GM23248 (cell line): Measurements from ENCODE around the gene PLCB1. TPM values are rescaled to one million over a fixed set of nuclear protein-coding genes. Genes with fewer than 3 reads are reported as not detected.
A peak's percentile ranks its signal among the peaks of the same experiment; 100 is the strongest.

Source experiments
- DNase-seq: peaks from one replicate; pipeline ENCODE4 v3.0.0-alpha.2; 2015
- H2AFZ ChIP-seq: fragments of 200-600 bp; sonication (generic); 2 replicates; pipeline ENCODE4 v1.6.1; 2016; ENCODE audit warnings: antibody characterized with exemption
- H3F3A ChIP-seq: fragments of 200-600 bp; sonication (generic); 2 replicates; pipeline ENCODE4 v1.6.1; 2016; ENCODE audit warnings: mild to moderate bottlenecking, antibody characterized with exemption, mixed run types; ENCODE audit not compliant: insufficient read depth
- H3K27ac ChIP-seq: fragments of 200-600 bp; sonication (generic); 2 replicates; pipeline ENCODE4 v1.5.1; 2016; ENCODE audit warnings: mild to moderate bottlenecking
- H3K27me3 ChIP-seq: fragments of 200-600 bp; sonication (generic); replicated peaks from 2 replicates; pipeline ENCODE4 v1.6.1; 2016; ENCODE audit warnings: mild to moderate bottlenecking; ENCODE audit not compliant: insufficient read depth
- H3K36me3 ChIP-seq: fragments of 200-600 bp; sonication (generic); 2 replicates; pipeline ENCODE4 v1.6.1; 2016; ENCODE audit warnings: low read depth, mild to moderate bottlenecking
- H3K4me1 ChIP-seq: fragments of 200-600 bp; sonication (generic); 2 replicates; pipeline ENCODE4 v1.6.1; 2016; ENCODE audit warnings: mild to moderate bottlenecking; ENCODE audit not compliant: insufficient read depth
- H3K4me2 ChIP-seq: fragments of 200-600 bp; sonication (generic); one replicate; pipeline ENCODE4 v1.6.1; 2016; ENCODE audit warnings: mild to moderate bottlenecking; ENCODE audit not compliant: unreplicated experiment
- H3K4me3 ChIP-seq: fragments of 200-600 bp; sonication (generic); 2 replicates; pipeline ENCODE4 v1.5.1; 2016; ENCODE audit warnings: mild to moderate bottlenecking
- H3K79me2 ChIP-seq: fragments of 200-600 bp; sonication (generic); 2 replicates; pipeline ENCODE4 v1.6.1; 2016; ENCODE audit warnings: mild to moderate bottlenecking; ENCODE audit not compliant: insufficient read depth
- H3K9ac ChIP-seq: fragments of 200-600 bp; sonication (generic); 2 replicates; pipeline ENCODE4 v1.6.1; 2016; ENCODE audit warnings: mild to moderate bottlenecking
- H3K9me2 ChIP-seq: fragments of 200-600 bp; sonication (generic); 2 replicates; pipeline ENCODE4 v1.6.1; 2016; ENCODE audit warnings: mixed run types, mild to moderate bottlenecking, moderate library complexity; ENCODE audit not compliant: insufficient read depth
- H3K9me3 ChIP-seq: fragments of 200-600 bp; sonication (generic); one replicate; pipeline ENCODE4 v1.6.1; 2017; ENCODE audit warnings: low read depth
- H4K20me1 ChIP-seq: fragments of 200-600 bp; sonication (generic); 2 replicates; pipeline ENCODE4 v1.6.0; 2016; ENCODE audit not compliant: insufficient read depth
- EZH2 ChIP-seq: fragments of 200-600 bp; sonication (generic); IDR thresholded peaks from 2 replicates; pipeline ENCODE4 v1.6.1; 2018; ENCODE audit warnings: antibody characterized with exemption, mild to moderate bottlenecking; ENCODE audit not compliant: insufficient read depth, poor library complexity, severe bottlenecking
- EZH2phosphoT487 ChIP-seq: fragments of 200-600 bp; sonication (generic); IDR thresholded peaks from 2 replicates; pipeline ENCODE4 v1.6.1; 2018; ENCODE audit warnings: antibody characterized with exemption, moderate library complexity, mild to moderate bottlenecking, low read depth; ENCODE audit not compliant: insufficient read depth
- WGBS, 2 experiments: methylation state at CpG; one replicate each; pipeline ENCODE4 v1.1.6; 2015 to 2017; ENCODE audit warnings: low lambda C conversion rate in 2 of 2, low coverage in 1 of 2; ENCODE audit errors: missing lambda C conversion rate in 2 of 2; 5-methylcytosine and 5-hydroxymethylcytosine counted together
- in situ Hi-C: fragments of 300-500 bp; cut with MboI; formaldehyde crosslinking; loops from 2 replicates; pipeline ENCODE4 v1.15.0; 2020
- polyA plus RNA-seq: library from polyadenylated mRNA; unstranded; fragments of >200 nt; fragmentation: Nextera tagmentation; extraction: Ambion mirVana; gene quantifications from 2 replicates; pipeline ENCODE4 v1.2.1, GENCODE V29; 2016
- total RNA-seq: library from RNA; depleted of rRNA; stranded (reverse); fragments of >200 nt; shearing (Covaris generic); gene quantifications from 2 replicates; pipeline ENCODE4 v1.2.3, GENCODE V29; 2014

Gene PLCB1
- total and polyA plus RNA-seq, 2 experiments from 2014 or later = 3.7 to 12.8 TPM

GRCh38 chr20:8865636-8866035 is 733.6 kb downstream of the PLCB1 start:
- H3K4me3 ChIP-seq = no peak overlapping the region
- TF ChIP-seq EZH2phosphoT487 = no peak
- no peak for TF ChIP-seq EZH2
- no peak overlapping the region for H2AFZ ChIP-seq
- no peak overlapping the region for H3K9ac ChIP-seq
- H3K36me3 ChIP-seq = no peaks in the 10 kb centered on the region
- no peak overlapping the region for H3K27ac ChIP-seq
- in situ Hi-C loops = no loop called here
- H4K20me1 ChIP-seq = no peaks in the 10 kb centered on the region
- no peaks in the 10 kb centered on the region for H3K79me2 ChIP-seq
- H3K9me2 ChIP-seq = no peaks in the 10 kb centered on the region
- H3F3A ChIP-seq = no peaks in the 10 kb centered on the region
- peaks cover 4% of the 10 kb centered on the region for H3K4me1 ChIP-seq
- no peaks in the 10 kb centered on the region for H3K9me3 ChIP-seq
- no peaks in the 10 kb centered on the region for H3K27me3 ChIP-seq
- 90 to 95% methylated on average over 3 of the region's 3 CpGs for WGBS, 2 experiments
- DNase-seq = no peak
- no peak overlapping the region for H3K4me2 ChIP-seq

- Histone ChIP-seq H4K20me1 (no peaks in the 10 kb centered on the region), H3K27me3 (no peaks in the 10 kb centered on the region), H2AFZ (no peak overlapping the region), H3K4me1 (no peaks in the 10 kb centered on the region), H3K9me3 (no peaks in the 10 kb centered on the region), H3K4me3 (no peak overlapping the region), H3F3A (no peaks in the 10 kb centered on the region), H3K9ac (no peak overlapping the region), H3K27ac (no peak overlapping the region), H3K79me2 (no peaks in the 10 kb centered on the region), H3K4me2 (no peak overlapping the region), H3K36me3 (no peaks in the 10 kb centered on the region), H3K9me2 (no peaks in the 10 kb centered on the region)
- in situ Hi-C loops = no loop called here
- WGBS, 2 experiments = 84 to 85% methylated on average over 7 of the region's 7 CpGs
- no peak for DNase-seq
- TF ChIP-seq EZH2phosphoT487 = no peak
- TF ChIP-seq EZH2 = no peak
Measured at GRCh38 chr20:8867038-8867740, 735.1 kb downstream of the PLCB1 start.

- H2AFZ ChIP-seq = no peak overlapping the region
- no peaks in the 10 kb centered on the region for H3K79me2 ChIP-seq
- no peak overlapping the region for H3K27ac ChIP-seq
- in situ Hi-C loops = no loop called here
- no peaks in the 10 kb centered on the region for H4K20me1 ChIP-seq
- H3K4me1 ChIP-seq = no peaks in the 10 kb centered on the region
- H3K4me3 ChIP-seq = no peak overlapping the region
- TF ChIP-seq EZH2 = no peak
- TF ChIP-seq EZH2phosphoT487 = no peak
- H3K9me3 ChIP-seq = no peaks in the 10 kb centered on the region
- no peaks in the 10 kb centered on the region for H3K36me3 ChIP-seq
- no peak for DNase-seq
- no peaks in the 10 kb centered on the region for H3K27me3 ChIP-seq
- no peak overlapping the region for H3K4me2 ChIP-seq
- no peak overlapping the region for H3K9ac ChIP-seq
- no peaks in the 10 kb centered on the region for H3K9me2 ChIP-seq
- 79 to 83% methylated on average over 1 of the region's 1 CpG for WGBS, 2 experiments
- H3F3A ChIP-seq = no peaks in the 10 kb centered on the region
Measured at GRCh38 chr20:8870652-8871051, 738.6 kb downstream of the PLCB1 start.

GRCh38 chr20:8874437-8874836 is 742.4 kb downstream of the PLCB1 start:
- TF ChIP-seq EZH2phosphoT487 (no peak), EZH2 (no peak)
- Histone ChIP-seq H3K27ac (no peak overlapping the region), H3K9me2 (no peaks in the 10 kb centered on the region), H3K79me2 (no peaks in the 10 kb centered on the region), H3F3A (no peaks in the 10 kb centered on the region), H3K9me3 (no peaks in the 10 kb centered on the region), H4K20me1 (no peaks in the 10 kb centered on the region), H3K27me3 (no peaks in the 10 kb centered on the region), H3K4me3 (no peak overlapping the region), H3K4me2 (no peak overlapping the region), H3K4me1 (no peaks in the 10 kb centered on the region), H2AFZ (no peak overlapping the region), H3K36me3 (no peaks in the 10 kb centered on the region), H3K9ac (no peak overlapping the region)
- in situ Hi-C loops = no loop called here
- DNase-seq = no peak
- 86% methylated on average over 1 of the region's 1 CpG for WGBS, 2 experiments

GRCh38 chr20:8875586-8875985 is 743.5 kb downstream of the PLCB1 start:
- Histone ChIP-seq H3F3A (no peaks in the 10 kb centered on the region), H3K27me3 (no peaks in the 10 kb centered on the region), H3K4me2 (no peak overlapping the region), H3K4me1 (no peaks in the 10 kb centered on the region), H2AFZ (no peak overlapping the region), H4K20me1 (no peaks in the 10 kb centered on the region), H3K9me2 (no peaks in the 10 kb centered on the region), H3K4me3 (no peak overlapping the region), H3K79me2 (no peaks in the 10 kb centered on the region), H3K36me3 (no peaks in the 10 kb centered on the region), H3K9ac (no peak overlapping the region), H3K9me3 (no peaks in the 10 kb centered on the region), H3K27ac (no peak overlapping the region)
- in situ Hi-C loops = no loop called here
- DNase-seq = peak; percentile 3
- no peak for TF ChIP-seq EZH2phosphoT487
- no peak for TF ChIP-seq EZH2
